ENCODE measurements around the gene EPHX1. TPM values are rescaled to one million over a fixed set of nuclear protein-coding genes. Genes with fewer than 3 reads are reported as not detected.

The EPHX1 gene
- total RNA-seq, 5 donors from 2014 or later (not counting 1 experiment from before 2014, with no cell fraction given), result 0.98 to 5.2 (median 3.7) TPM

DNA sequence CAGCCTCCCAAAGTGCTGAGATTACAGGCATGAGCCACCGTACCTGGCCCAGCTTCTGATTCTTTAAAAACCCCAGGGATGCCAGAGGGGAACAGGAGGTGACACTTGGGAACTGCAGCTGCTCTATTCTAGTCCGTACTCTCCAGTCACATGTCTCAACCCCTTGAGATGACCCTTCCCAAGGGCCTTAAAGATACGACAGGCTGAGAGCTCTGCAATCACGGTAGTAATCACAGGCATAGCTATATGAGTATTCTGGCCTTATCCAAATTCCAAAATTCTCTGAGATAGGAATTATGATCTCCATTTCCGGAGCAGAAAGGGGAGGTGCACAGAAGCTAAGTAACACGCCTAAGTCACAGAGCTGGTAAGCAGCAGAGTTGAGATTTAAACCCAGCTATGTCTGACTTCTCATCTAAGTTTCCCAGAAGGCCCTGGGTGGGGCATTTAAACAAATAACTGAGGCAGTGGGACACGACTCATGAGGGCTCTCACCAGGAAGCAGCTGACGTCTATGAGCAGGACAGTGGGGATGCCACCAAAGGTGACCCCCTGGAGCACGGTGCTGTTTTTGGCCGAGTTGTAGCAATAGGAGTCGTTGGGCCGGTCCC lies 67.1 kb downstream of the EPHX1 start:
- H3K9me3 Mint-ChIP-seq, result no peaks in the 10 kb centered on the region
- ATAC-seq (replicated peaks in 1 of 4), result no peak
- peak overlapping the region; percentile 88 to 93 for H3K27ac Mint-ChIP-seq
- ChIA-PET POLR2A (no interaction called here), CTCF (interaction anchor here in 1 of 2 donors (1.2 kb wide), 1 partner anchor 34 kb away, joined by 3 read pairs; no protein-coding TSS in a partner anchor)
- Histone ChIP-seq H3K4me3 (ENCODE audit: control insufficient read depth in 1 of 2, extremely low read depth in 1 of 2, low read length in 1 of 2) (no peak overlapping the region), H3K27ac (ENCODE audit: low read length) (no peak overlapping the region), H3K27me3 (replicated peaks in 1 of 2; ENCODE audit: control insufficient read depth in 2 of 2, extremely low read depth in 1 of 2, insufficient read depth in 2 of 2, low read length in 1 of 2) (no peaks in the 10 kb centered on the region), H3K4me1 (ENCODE audit: control insufficient read depth in 1 of 2, extremely low read depth in 1 of 2, insufficient read depth in 2 of 2, low read length in 2 of 2) (peaks cover 42 to 87% of the 10 kb centered on the region in 2 experiments), H3K9me3 (no peaks in the 10 kb centered on the region), H3K36me3 (ENCODE audit: control insufficient read depth in 2 of 2, extremely low read depth in 1 of 2, insufficient read depth in 1 of 2, low read length in 1 of 2) (peaks cover 9 to 70% of the 10 kb centered on the region in 2 donors)
- H3K4me3 Mint-ChIP-seq, result peak overlapping the region in 2 of 3 donors; percentile 41 to 87
- 88% methylated on average over 10 of the region's 12 CpGs for WGBS (ENCODE audit: insufficient coverage)
- no peak for DNase-seq
- H3K4me1 Mint-ChIP-seq, result peaks cover 71 to 88% (median 76%) of the 10 kb centered on the region in 3 donors
- H3K36me3 Mint-ChIP-seq, result peaks cover 32% of the 10 kb centered on the region
- no peaks in the 10 kb centered on the region for H3K27me3 Mint-ChIP-seq

DNA sequence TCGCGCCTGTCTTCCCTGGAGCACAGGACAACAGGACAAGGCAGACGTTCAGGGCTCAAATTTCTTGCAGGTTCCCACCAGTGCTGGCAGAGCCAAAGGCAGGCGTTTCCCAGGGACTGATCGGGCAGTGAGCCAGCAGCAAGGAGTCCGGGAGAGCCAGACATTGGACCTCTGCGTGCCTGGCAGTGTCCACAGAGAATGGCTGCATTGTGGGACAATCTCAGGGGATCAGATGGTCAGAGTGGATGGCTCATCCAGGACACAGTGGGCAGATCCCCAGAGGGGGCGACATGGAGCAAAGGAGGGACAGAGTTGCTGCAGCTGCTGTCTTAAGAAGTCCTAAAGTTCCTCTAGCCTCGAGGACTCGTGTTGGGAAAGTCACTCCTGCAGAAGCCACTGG lies 67.7 kb downstream of the EPHX1 start:
- Histone ChIP-seq H3K4me1 (ENCODE audit: control insufficient read depth in 1 of 2, extremely low read depth in 1 of 2, insufficient read depth in 2 of 2, low read length in 2 of 2) (peaks cover 42 to 87% of the 10 kb centered on the region in 2 experiments), H3K36me3 (ENCODE audit: control insufficient read depth in 2 of 2, extremely low read depth in 1 of 2, insufficient read depth in 1 of 2, low read length in 1 of 2) (peaks cover 9 to 64% of the 10 kb centered on the region in 2 donors), H3K27ac (ENCODE audit: low read length) (no peak overlapping the region), H3K9me3 (no peaks in the 10 kb centered on the region), H3K4me3 (ENCODE audit: control insufficient read depth in 1 of 2, extremely low read depth in 1 of 2, low read length in 1 of 2) (no peak overlapping the region), H3K27me3 (replicated peaks in 1 of 2; ENCODE audit: control insufficient read depth in 2 of 2, extremely low read depth in 1 of 2, insufficient read depth in 2 of 2, low read length in 1 of 2) (no peaks in the 10 kb centered on the region)
- Mint-ChIP-seq H3K4me3 (peak overlapping the region; percentile 51 to 87 (median 57)), H3K27ac (peak overlapping the region; percentile 88 to 93), H3K4me1 (peaks cover 71 to 83% (median 76%) of the 10 kb centered on the region in 3 donors), H3K9me3 (no peaks in the 10 kb centered on the region), H3K27me3 (no peaks in the 10 kb centered on the region), H3K36me3 (peaks cover 32% of the 10 kb centered on the region)
- DNase-seq (peak in 8 of 35 experiments; percentile 15 to 57 (median 34)), ATAC-seq (replicated peaks in 1 of 4) (no peak)
- WGBS (ENCODE audit: insufficient coverage), result 90% methylated on average over 10 of the region's 10 CpGs
- ChIA-PET POLR2A (no interaction called here), CTCF (no interaction called here)

DNA sequence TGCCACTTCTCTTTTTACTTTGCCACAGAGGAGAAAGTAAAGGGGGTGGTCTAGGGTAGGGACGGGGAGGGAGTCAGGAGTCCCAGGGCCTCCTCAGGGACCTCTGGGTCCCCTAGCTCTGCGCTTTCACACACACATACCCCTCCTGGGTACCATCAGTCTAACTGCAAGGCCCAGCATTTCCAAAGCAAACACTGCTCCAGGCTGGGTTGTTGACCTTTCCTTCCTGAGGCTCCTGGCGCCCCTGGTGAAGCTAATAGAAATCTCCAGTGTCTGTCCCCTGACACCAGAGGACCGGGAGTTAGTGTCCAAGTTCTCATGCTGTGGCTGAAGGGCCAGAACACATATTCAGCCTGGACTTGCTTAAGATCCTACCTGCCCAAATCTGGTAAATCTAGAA lies 68.4 kb downstream of the EPHX1 start:
- H3K9me3 ChIP-seq, result no peaks in the 10 kb centered on the region
- H3K4me3 ChIP-seq (ENCODE audit: control insufficient read depth in 1 of 2, extremely low read depth in 1 of 2, low read length in 1 of 2), result peak overlapping the region in 1 of 2 donors; percentile 86
- peaks cover 44 to 86% of the 10 kb centered on the region in 2 experiments for H3K4me1 ChIP-seq (ENCODE audit: control insufficient read depth in 1 of 2, extremely low read depth in 1 of 2, insufficient read depth in 2 of 2, low read length in 2 of 2)
- 100% methylated on average over 3 of the region's 4 CpGs for WGBS (ENCODE audit: insufficient coverage)
- peaks cover 9 to 57% of the 10 kb centered on the region in 2 donors for H3K36me3 ChIP-seq (ENCODE audit: control insufficient read depth in 2 of 2, extremely low read depth in 1 of 2, insufficient read depth in 1 of 2, low read length in 1 of 2)
- H3K9me3 Mint-ChIP-seq, result no peaks in the 10 kb centered on the region
- H3K27me3 ChIP-seq (replicated peaks in 1 of 2; ENCODE audit: control insufficient read depth in 2 of 2, extremely low read depth in 1 of 2, insufficient read depth in 2 of 2, low read length in 1 of 2), result no peaks in the 10 kb centered on the region
- ChIA-PET POLR2A (interaction anchor here in 1 of 2 donors (0.7 kb wide), 1 partner anchor 430 kb away, joined by 8 read pairs; no protein-coding TSS in a partner anchor), CTCF (interaction anchor here in 1 of 2 donors (1.1 kb wide), 1 partner anchor 33 kb away, joined by 4 read pairs; no protein-coding TSS in a partner anchor)
- peak overlapping the region; percentile 41 to 91 (median 87) for H3K4me3 Mint-ChIP-seq
- peak overlapping the region; percentile 93 for H3K27ac Mint-ChIP-seq
- peak overlapping the region; percentile 26 for H3K27ac ChIP-seq (ENCODE audit: low read length)
- DNase-seq (no peak), ATAC-seq (replicated peaks in 1 of 4) (no peak)
- H3K4me1 Mint-ChIP-seq, result peaks cover 74 to 80% (median 74%) of the 10 kb centered on the region in 3 donors
- peaks cover 28% of the 10 kb centered on the region for H3K36me3 Mint-ChIP-seq
- no peaks in the 10 kb centered on the region for H3K27me3 Mint-ChIP-seq

DNA sequence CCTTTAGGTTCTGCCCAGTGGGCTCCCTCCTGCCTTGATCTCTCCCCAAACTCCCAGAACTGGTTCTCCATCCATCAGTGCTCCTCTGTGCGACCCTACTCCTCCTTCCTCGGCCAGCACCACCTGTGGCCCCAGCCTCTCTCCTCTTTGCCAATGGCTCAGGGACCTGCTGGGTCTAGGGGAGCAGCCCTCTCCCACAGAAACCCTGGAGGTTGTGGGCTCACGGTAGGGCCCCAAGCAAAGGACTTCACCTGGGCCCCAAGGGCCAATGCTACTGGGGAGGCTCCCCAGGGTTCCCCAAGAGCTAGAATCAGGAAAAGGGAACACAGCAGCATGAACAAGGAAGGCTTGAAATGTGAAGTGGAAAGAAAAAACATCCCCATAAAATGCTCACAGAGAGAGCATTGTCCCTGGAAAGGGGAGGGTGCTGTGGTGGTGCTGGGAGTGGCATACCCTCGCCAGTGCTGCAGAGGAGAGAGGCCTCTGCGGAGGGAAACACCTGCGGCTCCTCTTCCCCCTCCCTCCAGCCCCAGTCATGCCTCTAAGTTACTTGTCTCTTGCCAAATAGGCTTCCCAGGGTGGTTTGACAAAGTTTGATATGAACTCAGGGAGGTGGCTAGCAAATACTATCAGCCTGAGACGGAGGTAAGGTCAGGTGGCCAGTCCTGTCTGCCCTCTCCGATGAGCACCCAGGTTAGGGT lies 69.7 kb downstream of the EPHX1 start:
- H3K36me3 Mint-ChIP-seq, result peaks cover 20% of the 10 kb centered on the region

DNA sequence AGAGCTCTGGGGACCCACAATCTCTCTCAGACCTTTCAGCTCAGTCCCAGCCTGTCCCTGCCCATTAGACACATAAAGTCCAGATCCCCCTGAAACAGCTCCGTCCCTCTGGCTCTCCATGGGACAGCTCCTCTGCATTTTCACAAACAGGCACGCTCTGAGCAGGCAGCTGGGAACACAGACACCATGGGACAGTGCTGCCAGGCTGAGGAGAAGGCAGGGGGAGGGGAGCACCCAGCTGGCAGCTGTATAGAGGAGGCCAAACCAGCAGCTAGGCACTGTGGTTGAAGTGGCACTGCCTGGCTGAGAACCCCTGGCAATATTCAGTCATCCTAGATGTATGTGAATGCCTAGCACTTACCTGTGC lies 70.3 kb downstream of the EPHX1 start:
- H3K36me3 Mint-ChIP-seq, result peaks cover 20% of the 10 kb centered on the region
- DNase-seq, result no peak

More for the DNA sequence above, 69.7 kb downstream of the EPHX1 start:
- WGBS (ENCODE audit: insufficient coverage), result 43% methylated on average over 2 of the region's 8 CpGs
- peak overlapping the region; percentile 87 to 95 (median 91) for H3K4me3 Mint-ChIP-seq
- ChIA-PET CTCF (interaction anchor here in 1 of 2 donors (0.9 kb wide), 1 partner anchor 100 kb away, joined by 4 read pairs; no protein-coding TSS in a partner anchor), POLR2A (no interaction called here)
- Histone ChIP-seq H3K27ac (ENCODE audit: low read length) (peak overlapping the region; percentile 80), H3K4me3 (ENCODE audit: control insufficient read depth in 1 of 2, extremely low read depth in 1 of 2, low read length in 1 of 2) (peak overlapping the region; percentile 86 to 100), H3K4me1 (ENCODE audit: control insufficient read depth in 1 of 2, extremely low read depth in 1 of 2, insufficient read depth in 2 of 2, low read length in 2 of 2) (peaks cover 44 to 80% of the 10 kb centered on the region in 2 experiments), H3K36me3 (ENCODE audit: control insufficient read depth in 2 of 2, extremely low read depth in 1 of 2, insufficient read depth in 1 of 2, low read length in 1 of 2) (peaks cover 2 to 43% of the 10 kb centered on the region in 2 donors), H3K9me3 (no peaks in the 10 kb centered on the region), H3K27me3 (replicated peaks in 1 of 2; ENCODE audit: control insufficient read depth in 2 of 2, extremely low read depth in 1 of 2, insufficient read depth in 2 of 2, low read length in 1 of 2) (no peaks in the 10 kb centered on the region)
- H3K27ac Mint-ChIP-seq, result peak overlapping the region; percentile 93
- no peaks in the 10 kb centered on the region for H3K27me3 Mint-ChIP-seq
- DNase-seq (peak in 16 of 35 experiments; percentile 27 to 61 (median 42)), ATAC-seq (replicated peaks in 1 of 4) (peak in 2 of 4 experiments; percentile 41 to 64)
- no peaks in the 10 kb centered on the region for H3K9me3 Mint-ChIP-seq
- peaks cover 72 to 74% (median 74%) of the 10 kb centered on the region in 3 donors for H3K4me1 Mint-ChIP-seq

DNA sequence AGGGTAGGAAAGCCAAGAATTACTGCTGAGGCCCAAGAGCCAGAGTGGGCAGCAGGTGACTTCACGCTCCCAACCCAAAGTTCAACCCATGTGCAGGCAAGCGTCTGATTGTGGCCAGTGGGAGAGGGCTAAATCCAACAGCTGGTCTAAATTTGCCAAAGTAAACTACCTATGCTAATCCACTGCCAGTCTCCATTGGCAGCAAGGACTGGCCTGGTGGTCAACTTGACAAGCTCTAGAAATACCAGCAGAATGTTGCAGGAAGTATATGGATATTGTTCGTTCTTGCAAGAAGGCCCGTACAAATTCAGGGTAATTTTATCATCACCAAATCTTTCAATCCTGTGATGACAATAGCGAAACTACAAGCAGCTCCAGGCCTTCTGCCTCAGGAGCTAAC lies 70.7 kb downstream of the EPHX1 start:
- Mint-ChIP-seq H3K9me3 (no peaks in the 10 kb centered on the region), H3K4me3 (peak overlapping the region; percentile 87 to 95 (median 91)), H3K36me3 (peaks cover 20% of the 10 kb centered on the region), H3K27me3 (no peaks in the 10 kb centered on the region), H3K4me1 (peaks cover 62 to 65% (median 65%) of the 10 kb centered on the region in 3 donors), H3K27ac (peak overlapping the region; percentile 93)
- 33% methylated on average over 3 of the region's 5 CpGs for WGBS (ENCODE audit: insufficient coverage)
- ATAC-seq (replicated peaks in 1 of 4) (peak in 1 of 4 experiments; percentile 1), DNase-seq (no peak)
- Histone ChIP-seq H3K4me1 (ENCODE audit: control insufficient read depth in 1 of 2, extremely low read depth in 1 of 2, insufficient read depth in 2 of 2, low read length in 2 of 2) (peaks cover 44 to 70% of the 10 kb centered on the region in 2 experiments), H3K4me3 (ENCODE audit: control insufficient read depth in 1 of 2, extremely low read depth in 1 of 2, low read length in 1 of 2) (peak overlapping the region; percentile 86 to 100), H3K27me3 (replicated peaks in 1 of 2; ENCODE audit: control insufficient read depth in 2 of 2, extremely low read depth in 1 of 2, insufficient read depth in 2 of 2, low read length in 1 of 2) (no peaks in the 10 kb centered on the region), H3K36me3 (ENCODE audit: control insufficient read depth in 2 of 2, extremely low read depth in 1 of 2, insufficient read depth in 1 of 2, low read length in 1 of 2) (peaks cover 2 to 34% of the 10 kb centered on the region in 2 donors), H3K27ac (ENCODE audit: low read length) (peak overlapping the region; percentile 80), H3K9me3 (no peaks in the 10 kb centered on the region)
- POLR2A ChIA-PET, result interaction anchor here (0.7 to 1.5 kb wide), 4 partner anchors 10 to 102 kb away, joined by 3 to 7 read pairs (median 4); partner anchors contain the start of gene PYCR2 (in 1 of the 2)
- CTCF ChIA-PET, result interaction anchor here (0.6 to 4.6 kb wide), 6 partner anchors 16 to 103 kb away, joined by 3 to 18 read pairs (median 4); partner anchors contain the start of genes PYCR2 (in 1 of the 2) and SRP9 (in 1 of the 2)

More for the DNA sequence above, 70.3 kb downstream of the EPHX1 start:
- peaks cover 66 to 70% (median 69%) of the 10 kb centered on the region in 3 donors for H3K4me1 Mint-ChIP-seq
- 60% methylated on average over 2 of the region's 2 CpGs for WGBS (ENCODE audit: insufficient coverage)
- Histone ChIP-seq H3K9me3 (no peaks in the 10 kb centered on the region), H3K27ac (ENCODE audit: low read length) (peak overlapping the region; percentile 80), H3K4me1 (ENCODE audit: control insufficient read depth in 1 of 2, extremely low read depth in 1 of 2, insufficient read depth in 2 of 2, low read length in 2 of 2) (peaks cover 44 to 75% of the 10 kb centered on the region in 2 experiments), H3K27me3 (replicated peaks in 1 of 2; ENCODE audit: control insufficient read depth in 2 of 2, extremely low read depth in 1 of 2, insufficient read depth in 2 of 2, low read length in 1 of 2) (no peaks in the 10 kb centered on the region), H3K4me3 (ENCODE audit: control insufficient read depth in 1 of 2, extremely low read depth in 1 of 2, low read length in 1 of 2) (peak overlapping the region; percentile 86 to 100), H3K36me3 (ENCODE audit: control insufficient read depth in 2 of 2, extremely low read depth in 1 of 2, insufficient read depth in 1 of 2, low read length in 1 of 2) (peaks cover 2 to 38% of the 10 kb centered on the region in 2 donors)
- H3K27me3 Mint-ChIP-seq, result no peaks in the 10 kb centered on the region
- CTCF ChIA-PET, result interaction anchor here (0.6 to 4.6 kb wide), 6 partner anchors 17 to 103 kb away, joined by 3 to 18 read pairs (median 4); partner anchors contain the start of genes PYCR2 (in 1 of the 2) and SRP9 (in 1 of the 2)
- POLR2A ChIA-PET, result interaction anchor here in 1 of 2 donors (0.7 to 1.5 kb wide), 2 partner anchors 14 to 44 kb away, joined by 3 to 4 read pairs; partner anchors contain the start of gene PYCR2
- no peaks in the 10 kb centered on the region for H3K9me3 Mint-ChIP-seq
- ATAC-seq (replicated peaks in 1 of 4), result no peak
- peak overlapping the region; percentile 93 for H3K27ac Mint-ChIP-seq
- H3K4me3 Mint-ChIP-seq, result peak overlapping the region; percentile 87 to 95 (median 91)
